OCI-M2 (cell line): Measurements from ENCODE around the gene MIEN1.
"Not testable (repeated sequence)": the region's sequence is repeated elsewhere in the genome, so short reads cannot be mapped to it uniquely, and the experiment has no call there.

Experiments
- DNase-seq: peaks from one replicate; lab custom pipeline; 2025; ENCODE audit not compliant: unreplicated experiment; lab: John Stamatoyannopoulos, UW

Gene MIEN1

DNA sequence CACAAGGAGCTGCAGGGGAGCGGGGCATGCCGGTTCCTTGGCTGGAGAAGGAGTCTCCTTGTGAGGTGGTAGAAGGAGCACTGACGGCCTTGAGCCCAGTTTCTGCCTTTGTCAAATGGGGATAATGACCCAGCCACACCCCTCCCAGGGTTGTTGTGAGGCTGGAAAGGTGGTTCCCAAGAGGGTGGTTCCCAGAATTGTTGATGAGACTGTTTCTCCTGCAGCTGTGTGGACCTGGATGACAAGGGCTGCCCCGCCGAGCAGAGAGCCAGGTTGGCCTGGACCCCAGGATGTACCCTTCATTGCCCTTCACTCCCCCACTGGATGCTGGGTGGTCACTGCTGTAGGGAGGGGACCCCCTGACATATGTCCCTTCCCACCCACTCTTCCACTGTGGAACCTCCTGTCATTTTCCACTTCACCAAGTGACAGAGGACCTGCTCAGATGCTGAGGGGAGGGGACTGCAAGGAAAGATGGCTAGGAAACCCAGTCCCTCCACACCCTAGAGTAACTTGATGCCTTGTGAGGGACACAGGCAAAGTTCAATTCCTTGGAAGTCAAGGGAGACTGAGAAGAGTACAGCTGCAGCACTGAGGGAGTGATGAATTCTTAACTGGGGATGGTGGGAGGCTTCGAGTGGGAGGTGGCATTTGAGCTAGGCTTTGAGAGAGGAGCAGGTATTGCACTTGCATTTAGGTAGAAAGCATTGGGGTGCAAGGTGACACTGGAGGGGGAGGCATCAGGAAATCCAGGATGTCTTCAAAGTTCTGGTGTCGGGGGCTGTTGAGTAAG is 10.6 kb downstream of the MIEN1 start:
- no peak for DNase-seq

DNA sequence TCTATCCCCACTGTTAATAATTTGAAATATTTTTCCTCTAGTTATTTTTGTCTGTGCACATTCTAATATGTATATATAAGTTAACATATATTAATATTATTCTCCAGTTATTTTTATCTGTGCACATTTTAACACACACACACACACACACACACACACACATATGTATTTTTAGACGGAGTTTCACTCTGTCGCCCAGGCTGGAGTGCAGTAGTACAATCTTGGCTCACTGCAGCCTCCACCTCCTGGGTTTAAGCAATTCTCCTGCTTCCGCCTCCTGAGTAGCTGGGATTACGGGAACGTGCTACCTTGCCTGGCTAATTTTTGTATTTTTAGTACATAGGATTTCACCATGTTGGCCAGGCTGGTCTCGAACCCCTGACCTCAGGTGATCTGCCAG is 12.7 kb downstream of the MIEN1 start:
- no peak for DNase-seq

DNA sequence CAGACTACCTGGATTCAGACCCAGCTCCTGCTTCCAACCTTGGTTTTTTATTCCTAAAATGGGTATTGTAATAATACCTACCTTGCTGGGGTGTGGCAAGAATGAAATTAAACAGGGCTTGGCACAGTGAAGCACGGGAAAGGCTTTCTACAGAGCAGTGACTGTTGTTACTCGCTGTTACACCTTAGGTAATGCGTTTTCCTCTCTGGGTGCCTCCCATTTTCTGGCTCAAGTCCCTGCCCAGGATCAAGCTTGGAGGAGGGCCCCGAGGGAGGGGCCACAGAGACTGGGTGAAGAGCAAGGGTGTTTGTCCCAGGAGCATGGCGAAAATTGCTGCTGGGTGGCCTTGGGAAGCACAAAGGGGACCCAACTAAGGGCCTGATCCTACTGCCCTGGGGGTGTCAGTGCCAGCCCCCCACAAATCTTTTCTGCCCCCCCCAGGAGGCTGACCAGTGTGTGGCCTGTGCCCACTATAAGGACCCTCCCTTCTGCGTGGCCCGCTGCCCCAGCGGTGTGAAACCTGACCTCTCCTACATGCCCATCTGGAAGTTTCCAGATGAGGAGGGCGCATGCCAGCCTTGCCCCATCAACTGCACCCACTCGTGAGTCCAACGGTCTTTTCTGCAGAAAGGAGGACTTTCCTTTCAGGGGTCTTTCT is 13.3 kb downstream of the MIEN1 start:
- DNase-seq: no peak

DNA sequence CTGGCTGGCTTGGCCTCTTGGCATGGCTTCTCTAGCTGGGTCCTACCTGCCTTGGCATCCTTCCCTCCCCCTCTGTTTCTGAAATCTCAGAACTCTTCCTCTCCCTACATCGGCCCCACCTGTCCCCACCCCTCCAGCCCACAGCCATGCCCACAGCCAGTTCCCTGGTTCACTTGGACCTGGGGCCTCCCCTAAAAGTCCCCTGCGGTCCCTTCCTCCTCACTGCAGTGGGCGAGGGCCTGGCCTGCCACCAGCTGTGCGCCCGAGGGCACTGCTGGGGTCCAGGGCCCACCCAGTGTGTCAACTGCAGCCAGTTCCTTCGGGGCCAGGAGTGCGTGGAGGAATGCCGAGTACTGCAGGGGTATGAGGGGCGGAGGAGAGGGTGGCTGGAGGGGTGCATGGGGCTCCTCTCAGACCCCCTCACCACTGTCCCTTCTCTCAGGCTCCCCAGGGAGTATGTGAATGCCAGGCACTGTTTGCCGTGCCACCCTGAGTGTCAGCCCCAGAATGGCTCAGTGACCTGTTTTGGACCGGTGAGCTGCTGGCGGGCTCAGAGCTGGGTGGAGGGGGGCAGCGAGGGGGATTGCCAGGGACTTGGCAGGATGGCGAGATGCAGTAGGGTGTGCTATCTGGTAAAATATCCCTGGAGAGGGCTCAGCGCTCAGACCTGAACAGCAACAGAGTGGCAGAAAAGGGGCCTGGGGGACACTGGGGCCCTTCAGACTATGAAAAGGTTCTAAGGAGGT is 14.1 kb downstream of the MIEN1 start:
- no peak for DNase-seq

- DNase-seq: no peak
Measured at GRCh38 chr17:39715375-39716072, 14.8 kb downstream of the MIEN1 start.

DNA sequence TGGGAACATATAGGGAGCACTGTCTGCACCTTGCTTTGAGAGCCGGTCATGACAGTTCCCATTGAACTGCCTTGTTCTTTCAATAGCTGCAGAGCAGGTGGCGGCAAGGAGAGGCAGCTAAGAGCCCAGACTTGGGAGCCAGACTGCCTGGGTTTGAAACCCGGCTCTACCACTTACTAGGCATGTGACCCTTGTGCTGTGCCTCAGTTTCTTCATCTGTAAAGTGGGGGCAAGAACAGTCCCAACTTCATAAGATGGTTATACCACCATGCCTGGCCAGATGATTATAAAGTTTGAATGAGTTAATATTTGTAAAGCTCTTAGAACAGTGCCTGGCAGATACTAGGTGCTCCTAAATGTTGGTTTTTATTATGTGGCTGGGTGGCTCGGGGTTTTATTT is 16.1 kb downstream of the MIEN1 start:
- no peak for DNase-seq

DNA sequence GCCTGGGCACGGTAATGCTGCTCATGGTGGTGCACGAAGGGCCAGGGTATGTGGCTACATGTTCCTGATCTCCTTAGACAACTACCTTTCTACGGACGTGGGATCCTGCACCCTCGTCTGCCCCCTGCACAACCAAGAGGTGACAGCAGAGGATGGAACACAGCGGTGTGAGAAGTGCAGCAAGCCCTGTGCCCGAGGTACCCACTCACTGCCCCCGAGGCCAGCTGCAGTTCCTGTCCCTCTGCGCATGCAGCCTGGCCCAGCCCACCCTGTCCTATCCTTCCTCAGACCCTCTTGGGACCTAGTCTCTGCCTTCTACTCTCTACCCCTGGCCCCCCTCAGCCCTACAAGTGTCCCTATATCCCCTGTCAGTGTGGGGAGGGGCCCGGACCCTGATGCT is 18.5 kb downstream of the MIEN1 start:
- no peak for DNase-seq

- DNase-seq: not testable (repeated sequence)
Measured at GRCh38 chr17:39711071-39711470, 19.3 kb downstream of the MIEN1 start.

DNA sequence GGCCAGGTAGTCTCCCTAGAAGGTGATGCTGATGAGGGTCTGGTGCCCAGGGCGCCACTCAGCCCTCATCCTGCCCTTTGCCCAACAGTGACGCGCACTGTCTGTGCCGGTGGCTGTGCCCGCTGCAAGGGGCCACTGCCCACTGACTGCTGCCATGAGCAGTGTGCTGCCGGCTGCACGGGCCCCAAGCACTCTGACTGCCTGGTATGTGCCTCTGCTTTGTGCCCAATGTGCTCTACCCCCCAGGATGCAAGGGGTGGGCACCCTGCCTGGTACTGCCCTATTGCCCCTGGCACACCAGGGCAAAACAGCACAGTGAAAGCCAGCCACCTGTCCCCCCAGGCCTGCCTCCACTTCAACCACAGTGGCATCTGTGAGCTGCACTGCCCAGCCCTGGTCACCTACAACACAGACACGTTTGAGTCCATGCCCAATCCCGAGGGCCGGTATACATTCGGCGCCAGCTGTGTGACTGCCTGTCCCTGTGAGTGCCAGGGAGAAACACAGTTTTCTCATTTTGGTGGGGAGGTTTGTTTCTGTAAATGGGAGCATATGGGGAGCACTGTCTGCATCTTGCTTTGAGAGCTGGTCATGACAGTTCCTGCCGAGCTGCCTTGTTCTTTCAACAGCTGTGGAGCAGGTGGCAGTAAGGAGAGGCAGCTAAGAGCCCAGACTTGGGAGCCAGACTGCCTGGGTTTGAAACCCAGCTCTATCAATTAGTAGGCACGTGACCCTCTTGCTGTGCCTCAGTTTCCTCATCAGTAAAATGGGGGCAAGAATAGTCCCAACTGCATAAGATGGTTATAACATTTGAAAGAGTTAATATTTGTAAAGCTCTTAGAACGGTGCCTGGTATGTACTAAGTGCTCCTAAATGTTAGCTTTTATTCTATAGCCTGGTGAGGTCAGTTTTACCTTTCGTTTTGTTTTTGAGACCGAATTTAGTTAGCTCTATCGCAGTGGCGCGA is 20.1 kb downstream of the MIEN1 start:
- DNase-seq: no peak

DNA sequence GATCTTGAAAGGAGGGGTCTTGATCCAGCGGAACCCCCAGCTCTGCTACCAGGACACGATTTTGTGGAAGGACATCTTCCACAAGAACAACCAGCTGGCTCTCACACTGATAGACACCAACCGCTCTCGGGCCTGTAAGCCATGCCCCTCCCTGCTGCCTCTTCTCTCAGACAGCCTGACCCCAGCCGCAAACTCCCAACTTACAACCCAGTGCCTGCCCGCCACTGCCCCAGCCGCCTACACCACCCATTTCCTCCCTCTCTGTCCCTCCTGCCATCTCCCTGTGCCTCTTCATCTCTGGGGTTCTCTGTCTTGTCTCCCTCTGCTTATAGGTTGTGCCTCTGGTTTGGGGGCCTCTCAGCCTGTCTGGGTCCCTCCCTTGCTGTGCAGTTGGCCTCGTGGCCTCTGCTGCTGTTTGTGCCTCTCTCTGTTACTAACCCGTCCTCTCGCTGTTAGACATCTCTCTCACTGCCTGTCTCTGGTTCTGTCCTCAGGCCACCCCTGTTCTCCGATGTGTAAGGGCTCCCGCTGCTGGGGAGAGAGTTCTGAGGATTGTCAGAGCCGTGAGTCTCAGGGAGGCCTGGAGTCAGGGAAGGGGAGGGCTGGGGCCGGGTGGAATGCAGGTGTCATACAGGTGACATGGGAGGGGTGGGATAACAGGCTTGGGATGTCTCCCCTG is 20.9 kb downstream of the MIEN1 start:
- DNase-seq: no peak

DNA sequence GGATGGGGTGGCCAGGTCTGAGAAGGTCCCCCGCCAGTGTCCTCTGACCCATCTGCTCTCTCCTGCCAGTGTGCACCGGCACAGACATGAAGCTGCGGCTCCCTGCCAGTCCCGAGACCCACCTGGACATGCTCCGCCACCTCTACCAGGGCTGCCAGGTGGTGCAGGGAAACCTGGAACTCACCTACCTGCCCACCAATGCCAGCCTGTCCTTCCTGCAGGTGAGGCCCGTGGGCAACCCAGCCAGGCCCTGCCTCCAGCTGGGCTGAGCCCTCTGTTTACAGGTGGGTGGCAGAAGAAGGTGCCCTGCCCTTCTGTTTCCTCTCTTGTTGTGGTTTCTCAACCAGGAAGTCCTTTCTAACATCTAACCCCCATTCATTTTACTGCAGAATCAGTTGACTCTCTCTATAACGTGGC is 23.4 kb downstream of the MIEN1 start:
- DNase-seq: no peak

GRCh38 chr17:39706383-39706782 is 23.9 kb downstream of the MIEN1 start:
- no peak for DNase-seq

GRCh38 chr17:39705786-39706348 is 24.5 kb downstream of the MIEN1 start:
- DNase-seq: no peak

GRCh38 chr17:39704821-39705551 is 25.3 kb downstream of the MIEN1 start:
- DNase-seq: no peak

GRCh38 chr17:39703913-39704312 is 26.4 kb downstream of the MIEN1 start:
- no peak for DNase-seq

DNA sequence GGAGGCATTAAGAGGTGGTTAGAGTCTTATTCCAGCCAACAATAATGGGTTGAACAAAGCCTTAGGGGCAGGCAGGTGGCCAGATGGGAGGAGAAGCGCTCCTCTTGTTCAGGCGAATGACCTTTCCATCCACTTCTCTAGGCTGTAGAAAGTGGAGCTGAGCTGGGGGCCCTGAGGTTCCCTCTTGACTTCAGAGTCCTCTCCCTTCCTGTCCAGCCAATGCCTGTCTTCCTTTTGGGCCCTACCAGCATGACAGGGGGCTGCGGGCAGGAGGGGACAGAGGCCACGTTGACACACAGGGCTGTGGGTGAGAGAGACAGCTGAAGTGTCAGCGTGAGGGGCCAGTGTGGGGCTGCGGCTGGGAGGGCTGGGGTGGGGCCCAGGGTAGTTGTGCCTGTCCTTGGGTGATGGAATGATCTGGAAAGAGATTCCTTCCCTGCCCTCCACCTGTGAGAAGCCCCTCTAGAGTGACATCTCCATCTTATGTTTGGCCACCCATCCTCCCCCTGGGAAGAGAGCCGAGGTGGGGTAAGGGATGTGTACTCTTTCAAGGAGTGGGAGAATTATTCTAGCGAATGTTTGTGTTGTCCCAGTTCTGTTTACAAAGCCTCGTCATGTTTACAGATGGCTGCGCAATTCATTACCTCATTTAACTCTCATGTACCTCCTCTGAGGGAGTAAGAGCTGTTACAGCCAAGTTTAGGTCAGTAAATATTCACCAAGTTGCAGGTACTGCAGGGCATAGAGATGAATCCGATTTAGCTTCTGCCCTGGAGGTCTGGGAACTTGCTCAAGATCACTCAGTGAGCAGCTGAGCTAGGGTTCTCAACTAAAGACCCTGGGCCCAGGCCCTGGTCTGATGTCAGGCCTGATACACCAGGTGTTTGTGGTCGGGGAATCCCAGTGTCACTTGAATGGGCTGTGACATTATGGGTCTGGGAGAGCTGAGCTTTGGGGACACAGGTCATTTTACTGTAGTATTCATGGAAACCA is 27.1 kb downstream of the MIEN1 start:
- no peak for DNase-seq

DNA sequence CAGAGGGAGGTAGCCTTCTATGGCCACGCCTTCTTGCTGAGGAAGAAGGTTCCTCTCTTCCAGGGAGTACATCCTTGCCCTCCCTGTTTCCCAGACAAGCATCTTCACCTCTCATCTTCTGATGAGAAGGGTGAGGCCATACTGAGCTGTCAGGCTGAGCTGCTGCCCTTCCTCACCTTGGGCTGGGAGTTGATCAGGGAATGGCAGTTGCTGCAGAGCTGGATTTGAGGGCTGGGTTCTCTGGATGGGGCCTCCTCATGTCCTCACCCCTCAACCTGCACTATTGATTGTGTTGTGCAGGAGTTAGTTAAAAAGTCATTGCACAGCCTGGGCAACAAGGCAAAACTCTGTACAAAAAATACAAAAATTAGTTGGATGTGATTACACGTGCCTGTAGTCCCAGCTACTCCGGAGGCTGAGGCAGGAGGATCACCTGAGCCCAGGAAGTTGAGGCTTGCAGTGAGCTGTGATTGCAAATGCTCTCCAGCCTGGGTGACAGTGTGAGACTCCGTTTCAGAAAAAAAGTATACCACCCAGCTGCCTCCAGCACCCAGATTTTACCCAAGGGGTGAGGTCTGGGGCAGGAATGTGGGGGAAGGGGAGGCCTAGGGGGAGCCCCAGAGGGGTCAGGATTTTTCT is 28.4 kb downstream of the MIEN1 start:
- no peak for DNase-seq
